GM23338 (cell line): Measurements from ENCODE around the gene NPC1L1. TPM values are rescaled to one million over a fixed set of nuclear protein-coding genes. Genes with fewer than 3 reads are reported as not detected.
A peak's percentile ranks its signal among the peaks of the same experiment; 100 is the strongest.

Experiments used
- ATAC-seq: fragments of 200-7000 bp; cut with Tn5 transposase; 3 replicates; pipeline ENCODE4 v1.9.1; 2020
- DNase-seq: peaks from one replicate; pipeline ENCODE4 v3.0.0-alpha.2; 2015; ENCODE audit warnings: low spot score
- H2AFZ ChIP-seq: fragments of 200-600 bp; sonication (generic); 2 replicates; pipeline ENCODE4 v1.8.0; 2016; ENCODE audit warnings: antibody characterized with exemption, mild to moderate bottlenecking, moderate library complexity
- H3F3A ChIP-seq: fragments of 200-600 bp; sonication (generic); replicated peaks from 2 replicates; pipeline ENCODE4 v1.8.0; 2017; ENCODE audit warnings: antibody characterized with exemption, mixed run types, low read depth
- H3K27ac ChIP-seq: fragments of 200-600 bp; sonication (generic); 2 replicates; pipeline ENCODE4 v1.6.1; 2016; ENCODE audit warnings: low read depth
- H3K27me3 ChIP-seq: fragments of 200-600 bp; sonication (generic); 2 replicates; pipeline ENCODE4 v1.8.0; 2016; ENCODE audit warnings: mild to moderate bottlenecking, mixed run types, moderate library complexity; ENCODE audit not compliant: insufficient read depth
- H3K36me3 ChIP-seq: fragments of 200-600 bp; sonication (generic); 2 replicates; pipeline ENCODE4 v1.8.0; 2016; ENCODE audit warnings: mild to moderate bottlenecking; ENCODE audit not compliant: insufficient read depth
- H3K4me1 ChIP-seq: fragments of 200-600 bp; sonication (generic); 2 replicates; pipeline ENCODE4 v1.8.0; 2016; ENCODE audit warnings: mild to moderate bottlenecking, moderate library complexity; ENCODE audit not compliant: insufficient read depth
- H3K4me2 ChIP-seq: fragments of 200-600 bp; sonication (generic); 2 replicates; pipeline ENCODE4 v1.7.1; 2017; ENCODE audit warnings: mixed run types
- H3K4me3 ChIP-seq: fragments of 200-600 bp; sonication (generic); 2 replicates; pipeline ENCODE4 v1.6.1; 2016; ENCODE audit warnings: mixed run types
- H3K79me2 ChIP-seq: fragments of 200-600 bp; sonication (generic); replicated peaks from 2 replicates; pipeline ENCODE4 v1.8.0; 2017; ENCODE audit warnings: mild to moderate bottlenecking; ENCODE audit not compliant: insufficient read depth
- H3K9me2 ChIP-seq: fragments of 200-600 bp; sonication (generic); 2 replicates; pipeline ENCODE4 v1.8.0; 2017; ENCODE audit not compliant: insufficient read depth
- H4K20me1 ChIP-seq: fragments of 200-600 bp; sonication (generic); replicated peaks from 2 replicates; pipeline ENCODE4 v1.8.0; 2017; ENCODE audit warnings: mild to moderate bottlenecking; ENCODE audit not compliant: insufficient read depth
- H3K27ac Mint-ChIP-seq: 2 replicates; pipeline ENCODE4 v1.8.0; 2020; ENCODE audit warnings: inconsistent platforms, mild to moderate bottlenecking, moderate library complexity, mixed read lengths
- H3K27me3 Mint-ChIP-seq: 3 replicates; pipeline ENCODE4 v1.8.0; 2022; ENCODE audit warnings: low read depth, mild to moderate bottlenecking, moderate library complexity, mixed read lengths, inconsistent platforms; ENCODE audit not compliant: insufficient read depth, poor library complexity
- H3K36me3 Mint-ChIP-seq: 3 replicates; pipeline ENCODE4 v1.8.0; 2021; ENCODE audit warnings: low read depth, mild to moderate bottlenecking, inconsistent platforms, moderate library complexity, mixed read lengths
- H3K4me1 Mint-ChIP-seq: 3 replicates; pipeline ENCODE4 v1.8.0; 2020; ENCODE audit warnings: mild to moderate bottlenecking, inconsistent platforms, mixed read lengths
- H3K4me3 Mint-ChIP-seq: 3 replicates; pipeline ENCODE4 v1.8.0; 2021; ENCODE audit warnings: moderate library complexity, mild to moderate bottlenecking, inconsistent platforms, mixed read lengths
- H3K9me3 Mint-ChIP-seq: 3 replicates; pipeline ENCODE4 v1.8.0; 2020; ENCODE audit warnings: moderate library complexity, mild to moderate bottlenecking, inconsistent platforms, mixed read lengths
- CREB1 ChIP-seq: fragments of 250-450 bp; sonication (Bioruptor Pico); IDR thresholded peaks from 2 replicates; pipeline ENCODE4 v1.5.0; 2020; ENCODE audit warnings: low read depth, mild to moderate bottlenecking, moderate library complexity
- EZH2 ChIP-seq: fragments of 200-600 bp; sonication (generic); IDR thresholded peaks from one replicate; pipeline ENCODE4 v1.8.0; 2017; ENCODE audit warnings: antibody characterized with exemption, mild to moderate bottlenecking, low read depth; ENCODE audit not compliant: unreplicated experiment
- EZH2phosphoT487 ChIP-seq: fragments of 200-600 bp; sonication (generic); IDR thresholded peaks from one replicate; pipeline ENCODE4 v1.8.1; 2018; ENCODE audit warnings: antibody characterized with exemption; ENCODE audit not compliant: unreplicated experiment
- NANOG ChIP-seq: IDR thresholded peaks from 2 replicates; pipeline ENCODE4 v1.6.1; 2016; ENCODE audit warnings: antibody characterized with exemption, borderline replicate concordance
- POLR2AphosphoS5 ChIP-seq: IDR thresholded peaks from 2 replicates; pipeline ENCODE4 v1.6.1; 2016; ENCODE audit warnings: antibody characterized with exemption, low read depth
- STAT1 ChIP-seq: IDR thresholded peaks from one replicate; pipeline ENCODE4 v1.6.1; 2016; ENCODE audit warnings: antibody characterized with exemption; ENCODE audit not compliant: unreplicated experiment
- ZNF462 ChIP-seq: fragments of 250-450 bp; sonication (Bioruptor Pico); IDR thresholded peaks from 2 replicates; pipeline ENCODE4 v1.5.0; 2020; ENCODE audit warnings: mild to moderate bottlenecking, moderate library complexity
- polyA plus RNA-seq: library from polyadenylated mRNA; unstranded; fragments of >200 nt; fragmentation: Nextera tagmentation; extraction: Ambion mirVana; gene quantifications from 2 replicates; pipeline ENCODE4 v1.2.1, GENCODE V29; 2016
- total RNA-seq: library from RNA; depleted of rRNA; stranded (reverse); fragments of >200 nt; shearing (Covaris generic); gene quantifications from 2 replicates; pipeline ENCODE4 v1.2.3, GENCODE V29; 2014

NPC1L1 gene
- total and polyA plus RNA-seq, 2 experiments from 2014 or later: 0.03 TPM; not detected in 1

- TF ChIP-seq ZNF462 (CRISPR knock-in tag) (no peak), EZH2 (no peak), STAT1 (no peak), CREB1 (CRISPR knock-in tag) (no peak), POLR2AphosphoS5 (no peak)
Observed at GRCh38 chr7:44491229-44491628, 49.9 kb downstream of the NPC1L1 start (continued).

- H3F3A ChIP-seq: no peaks in the 10 kb centered on the region
- H3K27me3 ChIP-seq: no peaks in the 10 kb centered on the region
- Mint-ChIP-seq H3K9me3 (no peaks in the 10 kb centered on the region; the same call in 1 of the 3 replicates), H3K4me3 (peak within 1 kb of the TSS; percentile 94), H3K4me1 (peaks cover 14% of the 10 kb centered on the region), H3K27me3 (peaks cover 4% of the 10 kb centered on the region), H3K27ac (peak within 1 kb of the TSS; percentile 99), H3K36me3 (peaks cover 3% of the 10 kb centered on the region; the same call in 2 of the 3 replicates)
- ATAC-seq (peak; percentile 98), DNase-seq (peak; percentile 90)
- peak within 1 kb of the TSS; percentile 98 for H3K4me3 ChIP-seq
- peak within 1 kb of the TSS; percentile 78 for H3K4me2 ChIP-seq
- H2AFZ ChIP-seq: peak within 1 kb of the TSS; percentile 49
- H3K36me3 ChIP-seq: no peaks in the 10 kb centered on the region
- H4K20me1 ChIP-seq: peaks cover 36% of the 10 kb centered on the region
- peaks cover 7% of the 10 kb centered on the region for H3K4me1 ChIP-seq
- H3K9me2 ChIP-seq: no peaks in the 10 kb centered on the region
- peak within 1 kb of the TSS; percentile 99 for H3K27ac ChIP-seq
- H3K79me2 ChIP-seq: peaks cover 46% of the 10 kb centered on the region
- TF ChIP-seq NANOG (no peak), EZH2phosphoT487 (no peak), ZNF462 (CRISPR knock-in tag) (no peak), POLR2AphosphoS5 (peak; percentile 80), CREB1 (CRISPR knock-in tag) (peak; percentile 53)
Observed at GRCh38 chr7:44490351-44491200, 50.6 kb downstream of the NPC1L1 start, which contains the start of gene NUDCD3. TSS of gene NUDCD3 (minus strand) at chr7:44490658. CDS start at chr7:44490600, 58 bp downstream.
